ENCODE measurements around the gene TNFRSF17. TPM values are rescaled to one million over a fixed set of nuclear protein-coding genes. Genes with fewer than 3 reads are reported as not detected.
A peak's percentile ranks its signal among the peaks of the same experiment; 100 is the strongest.
"Not testable (repeated sequence)": the region's sequence is repeated elsewhere in the genome, so short reads cannot be mapped to it uniquely, and the experiment has no call there.

Gene TNFRSF17
- under 1 TPM in 1 of 4 donors, not detected in 3; 0.73 TPM for total RNA-seq

DNA sequence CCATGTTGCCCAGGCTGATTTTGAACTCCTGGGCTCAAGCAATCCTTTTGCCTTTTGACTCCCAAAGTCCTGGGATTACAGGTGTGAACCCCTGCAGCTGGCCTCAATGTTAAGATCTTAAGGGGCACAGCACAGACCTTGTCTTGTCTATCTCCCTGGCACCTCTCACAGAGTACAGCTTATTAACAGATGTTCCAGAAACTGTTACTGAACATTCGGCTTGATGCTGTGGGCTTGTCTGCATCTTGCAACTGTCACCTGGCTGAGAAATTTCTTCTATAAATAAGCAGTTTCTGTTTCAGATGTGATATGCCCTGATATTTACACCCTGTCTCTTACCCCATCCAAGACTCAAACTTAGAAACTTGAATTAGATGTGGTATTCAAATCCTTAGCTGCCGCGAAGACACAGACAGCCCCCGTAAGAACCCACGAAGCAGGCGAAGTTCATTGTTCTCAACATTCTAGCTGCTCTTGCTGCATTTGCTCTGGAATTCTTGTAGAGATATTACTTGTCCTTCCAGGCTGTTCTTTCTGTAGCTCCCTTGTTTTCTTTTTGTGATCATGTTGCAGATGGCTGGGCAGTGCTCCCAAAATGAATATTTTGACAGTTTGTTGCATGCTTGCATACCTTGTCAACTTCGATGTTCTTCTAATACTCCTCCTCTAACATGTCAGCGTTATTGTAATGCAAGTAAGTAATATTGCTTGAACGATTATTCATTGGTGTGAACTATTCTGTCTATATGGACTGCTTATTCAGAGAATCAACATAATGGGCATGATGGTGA is at the start of gene TNFRSF17:
TSS of gene TNFRSF17 (plus strand) at position 450 of the 791 bp plus-strand sequence. CDS start at position 565, 115 bp downstream.
- intact Hi-C loops (cut with DNase I; ENCODE audit: low total_unique reads): no loop called here
- H3K27ac ChIP-seq: no peak within 1 kb of the TSS
- DNase-seq: no peak

DNA sequence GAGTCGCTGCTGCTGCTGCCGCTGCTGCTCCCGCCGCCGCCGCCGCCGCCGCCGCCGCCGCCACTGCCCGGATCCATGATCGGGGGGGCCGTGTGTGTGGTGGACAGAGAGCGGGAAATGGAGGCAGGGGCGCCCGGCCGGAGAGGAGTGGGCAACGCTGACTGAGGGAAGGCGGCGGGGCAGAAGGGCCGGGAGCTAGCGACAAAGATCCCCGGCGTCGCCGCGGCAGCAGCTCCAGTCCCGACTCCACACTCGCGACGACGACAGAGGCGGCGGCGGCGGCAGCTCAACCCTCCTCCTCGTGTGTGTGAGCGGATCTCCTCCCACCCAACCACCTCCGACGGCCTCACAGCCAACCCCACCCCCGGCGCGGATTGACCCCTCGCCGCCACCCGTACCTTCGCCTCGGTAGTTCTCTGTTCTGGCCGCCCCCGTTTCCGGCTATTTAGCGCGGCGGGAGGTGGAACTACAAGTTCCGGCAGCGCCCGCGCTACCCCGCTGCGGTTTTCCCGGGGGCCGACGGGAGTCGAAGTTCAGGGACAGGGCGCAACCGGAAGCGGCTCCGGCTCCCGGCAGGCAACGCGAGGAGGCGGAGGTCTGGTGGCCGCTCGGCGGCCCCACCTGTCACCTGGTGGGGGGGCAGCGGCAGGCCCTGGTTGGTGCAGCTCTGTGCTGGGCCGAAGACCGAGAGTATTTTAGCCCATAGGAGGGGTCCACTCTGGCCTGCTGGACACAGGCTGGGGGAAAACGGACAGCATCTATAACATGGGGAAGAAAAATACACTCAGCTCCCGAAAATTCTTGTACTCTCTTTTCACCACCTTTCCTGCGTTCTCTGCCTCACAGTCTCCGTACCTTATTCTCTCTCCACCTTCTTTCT is 49.1 kb upstream of the TNFRSF17 start, which contains the start of gene GSPT1:
TSS of gene GSPT1 (minus strand) at position 313 of the 880 bp plus-strand sequence. CDS start at position 77, 236 bp downstream.
- peak within 1 kb of the TSS; percentile 70 to 96 for H3K4me3 ChIP-seq
- H3K27ac ChIP-seq: peak within 1 kb of the TSS; percentile 86 to 93
- intact Hi-C loops (cut with DNase I; ENCODE audit: low total_unique reads): no loop called here
- no peaks in the 10 kb centered on the region for H3K27me3 ChIP-seq
- TF ChIP-seq, protein P1, sequence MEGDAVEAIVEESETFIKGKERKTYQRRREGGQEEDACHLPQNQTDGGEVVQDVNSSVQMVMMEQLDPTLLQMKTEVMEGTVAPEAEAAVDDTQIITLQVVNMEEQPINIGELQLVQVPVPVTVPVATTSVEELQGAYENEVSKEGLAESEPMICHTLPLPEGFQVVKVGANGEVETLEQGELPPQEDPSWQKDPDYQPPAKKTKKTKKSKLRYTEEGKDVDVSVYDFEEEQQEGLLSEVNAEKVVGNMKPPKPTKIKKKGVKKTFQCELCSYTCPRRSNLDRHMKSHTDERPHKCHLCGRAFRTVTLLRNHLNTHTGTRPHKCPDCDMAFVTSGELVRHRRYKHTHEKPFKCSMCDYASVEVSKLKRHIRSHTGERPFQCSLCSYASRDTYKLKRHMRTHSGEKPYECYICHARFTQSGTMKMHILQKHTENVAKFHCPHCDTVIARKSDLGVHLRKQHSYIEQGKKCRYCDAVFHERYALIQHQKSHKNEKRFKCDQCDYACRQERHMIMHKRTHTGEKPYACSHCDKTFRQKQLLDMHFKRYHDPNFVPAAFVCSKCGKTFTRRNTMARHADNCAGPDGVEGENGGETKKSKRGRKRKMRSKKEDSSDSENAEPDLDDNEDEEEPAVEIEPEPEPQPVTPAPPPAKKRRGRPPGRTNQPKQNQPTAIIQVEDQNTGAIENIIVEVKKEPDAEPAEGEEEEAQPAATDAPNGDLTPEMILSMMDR (IDR thresholded peaks at IDR 0.05): no peak
- TF ChIP-seq POLR2A (IDR thresholded peaks at IDR 0.05): peak; percentile 65 to 88
- no peaks in the 10 kb centered on the region for H3K9me3 ChIP-seq
- H3K4me1 ChIP-seq: peaks cover 4 to 9% of the 10 kb centered on the region in 2 donors
- no peaks in the 10 kb centered on the region for H3K36me3 ChIP-seq
- DNase-seq: peak; percentile 98 to 99

More for the DNA sequence above, at the start of gene TNFRSF17:
- TF ChIP-seq, protein P1 (IDR thresholded peaks at IDR 0.05): no peak
- no peak for TF ChIP-seq POLR2A (IDR thresholded peaks at IDR 0.05)
- Histone ChIP-seq H3K9me3 (no peaks in the 10 kb centered on the region), H3K4me3 (no peak within 1 kb of the TSS), H3K27me3 (no peaks in the 10 kb centered on the region), H3K4me1 (no peaks in the 10 kb centered on the region), H3K36me3 (no peaks in the 10 kb centered on the region)

DNA sequence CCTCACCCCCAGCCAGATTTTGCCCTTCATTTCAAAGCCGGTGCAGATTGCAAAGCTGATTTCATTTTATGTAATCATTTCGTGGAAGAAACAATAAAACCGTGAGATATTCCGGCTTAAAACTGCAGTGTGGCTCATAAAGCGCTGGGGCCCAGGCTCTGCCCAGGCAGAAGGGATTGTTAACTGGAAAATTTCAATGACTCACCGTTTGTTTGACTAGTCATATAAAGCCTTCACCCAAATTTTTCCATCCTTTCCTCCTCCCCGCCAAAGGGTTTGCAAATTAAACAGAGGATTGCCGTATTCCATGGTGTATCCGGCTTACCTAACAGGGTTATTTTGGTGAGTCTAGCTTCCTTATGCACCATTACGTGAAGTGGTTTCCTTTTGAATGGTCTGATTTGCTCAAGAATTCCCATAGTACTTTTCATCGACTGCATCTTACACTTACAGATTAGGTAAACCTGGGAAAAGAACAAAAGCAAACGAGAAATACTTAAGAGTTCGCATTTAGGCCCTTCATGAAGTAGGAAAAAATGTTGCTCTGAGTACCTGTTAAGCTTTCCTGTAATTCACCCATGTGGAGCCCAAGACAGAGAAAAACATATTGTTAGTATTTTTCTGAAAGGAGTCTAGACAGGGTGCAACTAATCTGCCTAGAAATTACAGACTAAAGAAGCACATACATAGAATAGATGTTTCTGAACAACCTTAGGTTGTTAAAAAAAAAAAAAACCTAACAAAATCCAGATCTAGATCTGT is 48.3 kb upstream of the TNFRSF17 start:
- intact Hi-C loops (cut with DNase I; ENCODE audit: low total_unique reads): no loop called here
- no peaks in the 10 kb centered on the region for H3K27me3 ChIP-seq
- TF ChIP-seq, protein P1 (IDR thresholded peaks at IDR 0.05): no peak
- TF ChIP-seq POLR2A (IDR thresholded peaks at IDR 0.05): no peak
- peaks cover 4% of the 10 kb centered on the region in 2 donors for H3K4me1 ChIP-seq
- no peak for DNase-seq
- peak overlapping the region; percentile 42 to 51 for H3K4me3 ChIP-seq
- no peaks in the 10 kb centered on the region for H3K9me3 ChIP-seq
- peak overlapping the region; percentile 78 to 80 for H3K27ac ChIP-seq
- H3K36me3 ChIP-seq: no peaks in the 10 kb centered on the region

DNA sequence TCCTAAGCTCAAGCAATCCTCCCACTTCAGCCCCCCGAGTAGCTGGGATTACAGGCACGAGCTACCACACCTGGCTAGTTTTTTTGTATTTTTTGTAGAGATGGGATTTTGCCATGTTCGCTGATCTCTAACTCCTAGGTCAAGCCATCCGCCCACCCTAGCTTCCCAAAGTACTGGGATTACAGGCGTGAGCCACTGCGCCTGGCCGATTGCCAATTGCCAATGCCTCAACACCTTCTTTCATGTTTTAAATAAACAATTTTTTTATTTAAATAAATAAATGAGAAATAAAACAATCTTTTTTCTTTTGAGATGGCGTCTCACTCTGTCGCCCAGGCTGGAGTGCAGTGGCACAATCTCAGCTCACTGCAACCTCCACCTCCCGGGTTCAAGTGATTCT is 41.0 kb upstream of the TNFRSF17 start:
- H3K9me3 ChIP-seq; DNase-seq; intact Hi-C loops (cut with DNase I; ENCODE audit: low total_unique reads); H3K27ac ChIP-seq; H3K27me3 ChIP-seq; H3K4me3 ChIP-seq; H3K4me1 ChIP-seq; H3K36me3 ChIP-seq: not testable (repeated sequence)

DNA sequence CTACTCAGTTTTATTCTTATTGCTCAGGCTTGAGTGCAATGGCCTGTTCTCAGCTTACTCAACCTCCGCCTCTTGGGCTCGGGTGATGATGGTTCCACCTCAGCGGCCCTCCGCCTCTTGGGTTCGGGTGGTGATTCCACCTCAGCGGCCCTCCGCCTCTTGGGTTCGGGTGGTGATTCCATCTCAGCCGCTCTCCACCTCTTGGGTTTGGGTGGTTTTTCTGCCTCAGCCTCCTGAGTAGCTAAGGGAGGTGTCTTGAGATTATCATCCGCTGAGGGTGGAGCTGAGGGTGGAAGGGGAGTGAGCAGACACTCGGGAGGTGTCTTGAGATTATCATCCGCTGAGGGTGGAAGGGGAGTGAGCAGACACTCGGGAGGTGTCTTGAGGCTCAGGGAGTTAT is 37.7 kb upstream of the TNFRSF17 start:
- H3K27me3 ChIP-seq; H3K9me3 ChIP-seq; DNase-seq; H3K36me3 ChIP-seq; H3K4me1 ChIP-seq; H3K4me3 ChIP-seq; intact Hi-C loops (cut with DNase I; ENCODE audit: low total_unique reads); H3K27ac ChIP-seq: not testable (repeated sequence)

DNA sequence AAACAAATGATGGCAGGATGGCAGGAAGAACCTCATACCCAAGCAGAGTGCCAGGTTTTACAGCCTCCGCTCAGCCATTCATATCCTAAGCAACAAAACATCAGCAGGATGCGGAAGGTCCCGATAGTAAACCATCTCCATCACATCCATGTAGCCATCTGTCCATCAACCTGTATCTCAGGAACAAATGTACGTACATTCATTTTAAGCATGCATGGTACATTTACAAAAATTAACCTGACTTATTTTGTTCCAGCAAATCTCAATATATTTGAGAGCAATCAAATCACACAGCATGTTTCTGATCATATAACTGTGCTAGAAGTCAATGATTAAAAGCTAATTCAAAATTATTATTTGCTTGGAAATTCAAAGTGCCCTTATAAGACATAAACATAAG is 23.1 kb upstream of the TNFRSF17 start, which contains the start of gene NPIPB2:
TSS of gene NPIPB2 (minus strand) at position 101 of the 400 bp plus-strand sequence. CDS start at position 101, 0 bp downstream.
- DNase-seq; intact Hi-C loops (cut with DNase I; ENCODE audit: low total_unique reads); H3K27me3 ChIP-seq; H3K36me3 ChIP-seq; H3K4me3 ChIP-seq; H3K27ac ChIP-seq; H3K9me3 ChIP-seq; H3K4me1 ChIP-seq: not testable (repeated sequence)
